Breast epithelium (tissue), 3 donors: ENCODE data around the gene CYP26B1.

Experiments used
- POLR2A ChIP-seq: fragments of 450-650 bp; IDR thresholded peaks from one replicate; pipeline ENCODE4 v1.6.1; 2016; ENCODE audit warnings: antibody characterized with exemption, mild to moderate bottlenecking, moderate library complexity
- POLR2AphosphoS5 ChIP-seq, 3 donors: sonication (generic); formaldehyde crosslinking; IDR thresholded peaks; one replicate each; pipeline ENCODE4 v1.6.1; 2017; ENCODE audit warnings: antibody characterized with exemption in 3 of 3
- TF ChIP-seq, protein P1 (sequence below), 3 donors: fragments of 450-650 bp; IDR thresholded peaks; one replicate each; pipeline ENCODE4 v1.5.1; 2016 to 2017; ENCODE audit warnings: antibody characterized with exemption in 3 of 3, mild to moderate bottlenecking in 3 of 3, moderate library complexity in 3 of 3

DNA sequence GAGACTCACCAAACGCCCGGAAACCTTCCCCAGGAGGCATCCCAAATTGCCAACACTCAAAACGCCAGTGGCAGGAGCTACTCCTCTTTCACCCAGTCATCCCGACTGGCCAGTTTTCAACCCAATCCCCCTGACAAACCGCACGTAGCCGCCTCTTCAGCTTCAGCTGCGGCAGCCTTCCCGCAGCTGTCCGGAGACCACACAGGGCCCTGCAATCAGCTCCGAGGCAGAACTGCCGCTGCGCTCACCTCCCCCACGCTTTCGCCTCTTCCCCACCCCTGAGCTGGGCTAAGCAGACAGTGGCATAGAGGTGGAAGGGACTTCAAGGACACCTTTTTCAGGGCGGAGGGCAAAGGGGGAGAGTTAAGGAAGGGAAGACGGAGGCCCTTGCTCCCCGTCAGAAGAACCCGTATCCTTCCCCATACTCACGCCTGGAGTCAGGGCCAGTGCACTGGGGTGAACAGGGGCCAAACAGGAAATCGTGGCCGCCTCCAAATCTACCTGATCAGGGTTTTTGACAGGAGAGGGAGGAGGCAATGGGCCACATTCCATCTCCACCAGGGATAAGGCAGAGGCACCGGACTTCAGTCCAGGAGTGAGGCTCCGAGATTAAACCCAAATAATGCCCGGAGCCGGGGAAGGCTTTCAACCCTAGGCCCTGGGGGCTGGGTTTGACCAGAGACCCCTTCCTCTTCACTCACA, 16.9 kb downstream of the CYP26B1 start:
- TF ChIP-seq, protein P1, sequence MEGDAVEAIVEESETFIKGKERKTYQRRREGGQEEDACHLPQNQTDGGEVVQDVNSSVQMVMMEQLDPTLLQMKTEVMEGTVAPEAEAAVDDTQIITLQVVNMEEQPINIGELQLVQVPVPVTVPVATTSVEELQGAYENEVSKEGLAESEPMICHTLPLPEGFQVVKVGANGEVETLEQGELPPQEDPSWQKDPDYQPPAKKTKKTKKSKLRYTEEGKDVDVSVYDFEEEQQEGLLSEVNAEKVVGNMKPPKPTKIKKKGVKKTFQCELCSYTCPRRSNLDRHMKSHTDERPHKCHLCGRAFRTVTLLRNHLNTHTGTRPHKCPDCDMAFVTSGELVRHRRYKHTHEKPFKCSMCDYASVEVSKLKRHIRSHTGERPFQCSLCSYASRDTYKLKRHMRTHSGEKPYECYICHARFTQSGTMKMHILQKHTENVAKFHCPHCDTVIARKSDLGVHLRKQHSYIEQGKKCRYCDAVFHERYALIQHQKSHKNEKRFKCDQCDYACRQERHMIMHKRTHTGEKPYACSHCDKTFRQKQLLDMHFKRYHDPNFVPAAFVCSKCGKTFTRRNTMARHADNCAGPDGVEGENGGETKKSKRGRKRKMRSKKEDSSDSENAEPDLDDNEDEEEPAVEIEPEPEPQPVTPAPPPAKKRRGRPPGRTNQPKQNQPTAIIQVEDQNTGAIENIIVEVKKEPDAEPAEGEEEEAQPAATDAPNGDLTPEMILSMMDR (IDR thresholded peaks at IDR 0.05), result no peak
- TF ChIP-seq POLR2AphosphoS5 (IDR thresholded peaks at IDR 0.05) (no peak), POLR2A (no peak)
